ENCODE measurements around the gene ZNF106. TPM values are rescaled to one million over a fixed set of nuclear protein-coding genes. Genes with fewer than 3 reads are reported as not detected.

Gene ZNF106
- total RNA-seq, 1 experiment from 2014 or later = 61.4 TPM

GRCh38 chr15:42421376-42421775 is 69.6 kb downstream of the ZNF106 start:
- Mint-ChIP-seq H3K27ac (ENCODE audit: low read depth, unreplicated experiment) (no peak overlapping the region), H3K4me3 (ENCODE audit: unreplicated experiment) (no peak overlapping the region), H3K4me1 (ENCODE audit: insufficient read depth, unreplicated experiment) (no peaks in the 10 kb centered on the region), H3K27me3 (ENCODE audit: insufficient read depth, unreplicated experiment) (no peaks in the 10 kb centered on the region), H3K9me3 (ENCODE audit: unreplicated experiment) (no peaks in the 10 kb centered on the region), H3K36me3 (ENCODE audit: insufficient read depth, unreplicated experiment) (peaks cover 87% of the 10 kb centered on the region)
- no TSS peak for BruUV-seq (replicated peaks)
- ChIA-PET POLR2A (no interaction called here), CTCF (no interaction called here)
- no peak for DNase-seq (ENCODE audit: unreplicated experiment)
- intact Hi-C loops (cut with micrococcal nuclease) = no loop called here
- TF ChIP-seq, protein P1, sequence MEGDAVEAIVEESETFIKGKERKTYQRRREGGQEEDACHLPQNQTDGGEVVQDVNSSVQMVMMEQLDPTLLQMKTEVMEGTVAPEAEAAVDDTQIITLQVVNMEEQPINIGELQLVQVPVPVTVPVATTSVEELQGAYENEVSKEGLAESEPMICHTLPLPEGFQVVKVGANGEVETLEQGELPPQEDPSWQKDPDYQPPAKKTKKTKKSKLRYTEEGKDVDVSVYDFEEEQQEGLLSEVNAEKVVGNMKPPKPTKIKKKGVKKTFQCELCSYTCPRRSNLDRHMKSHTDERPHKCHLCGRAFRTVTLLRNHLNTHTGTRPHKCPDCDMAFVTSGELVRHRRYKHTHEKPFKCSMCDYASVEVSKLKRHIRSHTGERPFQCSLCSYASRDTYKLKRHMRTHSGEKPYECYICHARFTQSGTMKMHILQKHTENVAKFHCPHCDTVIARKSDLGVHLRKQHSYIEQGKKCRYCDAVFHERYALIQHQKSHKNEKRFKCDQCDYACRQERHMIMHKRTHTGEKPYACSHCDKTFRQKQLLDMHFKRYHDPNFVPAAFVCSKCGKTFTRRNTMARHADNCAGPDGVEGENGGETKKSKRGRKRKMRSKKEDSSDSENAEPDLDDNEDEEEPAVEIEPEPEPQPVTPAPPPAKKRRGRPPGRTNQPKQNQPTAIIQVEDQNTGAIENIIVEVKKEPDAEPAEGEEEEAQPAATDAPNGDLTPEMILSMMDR (IDR thresholded peaks at IDR 0.05; ENCODE audit: unreplicated experiment) = no peak

DNA sequence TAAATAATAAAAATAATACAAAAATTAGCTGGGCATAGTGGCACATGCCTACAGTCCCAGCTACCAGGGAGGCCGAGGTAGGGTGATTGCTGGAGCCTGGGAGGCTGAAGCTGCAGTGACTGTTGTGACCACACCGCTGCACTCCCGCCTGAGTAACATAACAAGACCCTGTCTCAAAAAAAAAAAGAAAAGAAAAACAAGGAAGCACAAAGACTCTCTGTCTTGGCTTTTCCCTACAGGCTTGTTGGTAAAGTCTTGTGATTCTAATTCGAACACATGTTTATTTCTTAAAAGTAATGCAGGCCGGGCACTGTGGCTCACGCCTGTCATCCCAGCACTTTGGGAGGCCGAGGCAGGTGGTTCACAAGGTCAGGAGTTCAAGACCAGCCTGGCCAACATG is 71.6 kb downstream of the ZNF106 start:
- TF ChIP-seq, protein P1 (IDR thresholded peaks at IDR 0.05; ENCODE audit: unreplicated experiment) = no peak
- Mint-ChIP-seq H3K9me3 (ENCODE audit: unreplicated experiment) (no peaks in the 10 kb centered on the region), H3K4me3 (ENCODE audit: unreplicated experiment) (no peak overlapping the region), H3K4me1 (ENCODE audit: insufficient read depth, unreplicated experiment) (no peaks in the 10 kb centered on the region), H3K36me3 (ENCODE audit: insufficient read depth, unreplicated experiment) (peaks cover 82% of the 10 kb centered on the region), H3K27me3 (ENCODE audit: insufficient read depth, unreplicated experiment) (no peaks in the 10 kb centered on the region), H3K27ac (ENCODE audit: low read depth, unreplicated experiment) (no peak overlapping the region)
- ChIA-PET POLR2A (no interaction called here), CTCF (no interaction called here)
- no TSS peak for BruUV-seq (replicated peaks)
- DNase-seq (ENCODE audit: unreplicated experiment) = no peak
- intact Hi-C loops (cut with micrococcal nuclease) = no loop called here

GRCh38 chr15:42413920-42414319 is 77.0 kb downstream of the ZNF106 start:
- no peak for DNase-seq (ENCODE audit: unreplicated experiment)
- Mint-ChIP-seq H3K27ac (ENCODE audit: low read depth, unreplicated experiment) (no peak overlapping the region), H3K4me1 (ENCODE audit: insufficient read depth, unreplicated experiment) (no peaks in the 10 kb centered on the region), H3K27me3 (ENCODE audit: insufficient read depth, unreplicated experiment) (no peaks in the 10 kb centered on the region), H3K9me3 (ENCODE audit: unreplicated experiment) (no peaks in the 10 kb centered on the region), H3K36me3 (ENCODE audit: insufficient read depth, unreplicated experiment) (peaks cover 51% of the 10 kb centered on the region), H3K4me3 (ENCODE audit: unreplicated experiment) (no peak overlapping the region)
- TF ChIP-seq, protein P1 (IDR thresholded peaks at IDR 0.05; ENCODE audit: unreplicated experiment) = no peak
- ChIA-PET CTCF (no interaction called here), POLR2A (interaction anchor here (0.8 kb wide), 1 partner anchor 26 kb away, joined by 3 read pairs; no protein-coding TSS in a partner anchor)
- intact Hi-C loops (cut with micrococcal nuclease) = no loop called here
- BruUV-seq (replicated peaks) = no TSS peak

DNA sequence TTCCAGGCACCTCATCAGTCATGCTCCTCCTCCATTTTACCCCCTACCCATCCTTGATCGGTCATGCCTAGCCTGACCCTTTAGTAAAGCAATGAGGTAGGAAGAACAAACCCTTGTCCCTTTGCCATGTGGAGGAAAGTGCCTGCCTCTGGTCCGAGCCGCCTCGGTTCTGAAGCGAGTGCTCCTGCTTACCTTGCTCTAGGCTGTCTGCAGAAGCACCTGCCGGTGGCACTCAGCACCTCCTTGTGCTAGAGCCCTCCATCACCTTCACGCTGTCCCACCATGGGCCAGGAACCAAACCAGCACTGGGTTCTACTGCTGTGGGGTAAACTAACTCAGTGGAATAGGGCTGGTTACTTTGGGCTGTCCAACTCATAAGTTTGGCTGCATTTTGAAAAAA is 79.1 kb downstream of the ZNF106 start:
- no TSS peak for BruUV-seq (replicated peaks)
- Mint-ChIP-seq H3K4me3 (ENCODE audit: unreplicated experiment) (no peak overlapping the region), H3K27me3 (ENCODE audit: insufficient read depth, unreplicated experiment) (no peaks in the 10 kb centered on the region), H3K4me1 (ENCODE audit: insufficient read depth, unreplicated experiment) (no peaks in the 10 kb centered on the region), H3K36me3 (ENCODE audit: insufficient read depth, unreplicated experiment) (peaks cover 31% of the 10 kb centered on the region), H3K27ac (ENCODE audit: low read depth, unreplicated experiment) (no peak overlapping the region), H3K9me3 (ENCODE audit: unreplicated experiment) (no peaks in the 10 kb centered on the region)
- CTCF ChIA-PET = interaction anchor here (0.6 kb wide), 2 partner anchors 8 to 700 kb away, joined by 3 read pairs; no protein-coding TSS in a partner anchor
- TF ChIP-seq, protein P1 (IDR thresholded peaks at IDR 0.05; ENCODE audit: unreplicated experiment) = no peak
- intact Hi-C loops (cut with micrococcal nuclease) = no loop called here
- POLR2A ChIA-PET = no interaction called here
- DNase-seq (ENCODE audit: unreplicated experiment) = no peak

Measured in MCF 10A (cell line).